Transverse colon (tissue), 4 donors: ENCODE measurements around the gene SCNM1. TPM values are rescaled to one million over a fixed set of nuclear protein-coding genes. Genes with fewer than 3 reads are reported as not detected.

Source experiments
- DNase-seq: peaks from one replicate; pipeline ENCODE4 v3.0.0-alpha.2; 2019
- H3K27ac ChIP-seq, 4 donors: fragments of 200-600 bp; sonication (generic); 2 replicates each; pipeline ENCODE4 v1.5.1; 2016 to 2018; ENCODE audit warnings: inconsistent platforms in 4 of 4
- H3K27me3 ChIP-seq: fragments of 200-600 bp; sonication (generic); 2 replicates; pipeline ENCODE4 v1.5.1; 2017; ENCODE audit warnings: inconsistent platforms
- H3K36me3 ChIP-seq, 4 donors: fragments of 200-600 bp; sonication (generic); 2 replicates each; pipeline ENCODE4 v1.5.1; 2017 to 2019; ENCODE audit warnings: inconsistent platforms in 4 of 4
- H3K4me1 ChIP-seq, 4 donors: fragments of 200-600 bp; sonication (generic); 2 replicates each; pipeline ENCODE4 v1.5.1; 2017 to 2020; ENCODE audit warnings: inconsistent platforms in 4 of 4
- H3K4me3 ChIP-seq, 4 donors: fragments of 200-600 bp; sonication (generic); 1 replicate in 1 of 4; 2 replicates in 3 of 4; pipeline versions ENCODE4 v1.5.1 to v1.6.1; 2017 to 2019; ENCODE audit warnings: inconsistent platforms in 4 of 4
- H3K9me3 ChIP-seq, 2 donors: fragments of 200-600 bp; sonication (generic); 2 replicates each; pipeline ENCODE4 v1.5.1; 2017 to 2019; ENCODE audit warnings: inconsistent platforms in 2 of 2
- EP300 ChIP-seq: sonication (generic); formaldehyde crosslinking; IDR thresholded peaks from one replicate; pipeline ENCODE4 v1.6.1; 2017; ENCODE audit warnings: antibody characterized with exemption, low read depth
- POLR2A ChIP-seq: fragments of 450-650 bp; IDR thresholded peaks from one replicate; pipeline ENCODE4 v1.6.1; 2016; ENCODE audit warnings: antibody characterized with exemption, mild to moderate bottlenecking, moderate library complexity
- POLR2AphosphoS5 ChIP-seq, 3 donors: sonication (generic); formaldehyde crosslinking; IDR thresholded peaks; one replicate each; pipeline ENCODE4 v1.6.1; 2016; ENCODE audit warnings: antibody characterized with exemption in 3 of 3
- WGBS, 2 donors: methylation state at CpG; one replicate each; pipeline ENCODE4 v1.1.5; 2018; ENCODE audit warnings: low coverage in 1 of 2; 5-methylcytosine and 5-hydroxymethylcytosine counted together
- in situ Hi-C, 4 donors: fragments of 200-750 bp; cut with MboI; loops; one replicate each; pipeline versions ENCODE4 v1.15.0 to v1.15.1; 2017; ENCODE audit warnings: low sequenced_read_pairs in 3 of 4, low pct_ligation_motif_present in 1 of 4, low pct_unique_long_range_greater_than_20kb in 1 of 4
- intact Hi-C: fragments of 100-400 bp; cut with DNase I; formaldehyde crosslinking; loops from one replicate; pipeline ENCODE4 v1.15.1; 2023; ENCODE audit warnings: low total_unique reads
- total RNA-seq, 4 donors: library from RNA; depleted of rRNA; stranded (reverse); fragments of >200 nt; gene quantifications; one replicate each; pipeline ENCODE4 v1.1.0, GENCODE V29; 2016
- TF ChIP-seq, protein P1 (sequence below), 5 experiments: fragments of 200-600 bp in 3 of 5; fragments of 450-650 bp in 2 of 5; sonication (generic) in 3 of 5; IDR thresholded peaks; 1 replicate in 2 of 5; 2 replicates in 3 of 5; pipeline ENCODE4 v1.5.1; 2016 to 2017; ENCODE audit warnings: antibody characterized with exemption in 5 of 5, inconsistent platforms in 3 of 5, mild to moderate bottlenecking in 2 of 5, moderate library complexity in 1 of 5

Gene SCNM1
- total RNA-seq, 4 donors from 2014 or later = 9.0 to 35.4 (median 25.1) TPM

DNA sequence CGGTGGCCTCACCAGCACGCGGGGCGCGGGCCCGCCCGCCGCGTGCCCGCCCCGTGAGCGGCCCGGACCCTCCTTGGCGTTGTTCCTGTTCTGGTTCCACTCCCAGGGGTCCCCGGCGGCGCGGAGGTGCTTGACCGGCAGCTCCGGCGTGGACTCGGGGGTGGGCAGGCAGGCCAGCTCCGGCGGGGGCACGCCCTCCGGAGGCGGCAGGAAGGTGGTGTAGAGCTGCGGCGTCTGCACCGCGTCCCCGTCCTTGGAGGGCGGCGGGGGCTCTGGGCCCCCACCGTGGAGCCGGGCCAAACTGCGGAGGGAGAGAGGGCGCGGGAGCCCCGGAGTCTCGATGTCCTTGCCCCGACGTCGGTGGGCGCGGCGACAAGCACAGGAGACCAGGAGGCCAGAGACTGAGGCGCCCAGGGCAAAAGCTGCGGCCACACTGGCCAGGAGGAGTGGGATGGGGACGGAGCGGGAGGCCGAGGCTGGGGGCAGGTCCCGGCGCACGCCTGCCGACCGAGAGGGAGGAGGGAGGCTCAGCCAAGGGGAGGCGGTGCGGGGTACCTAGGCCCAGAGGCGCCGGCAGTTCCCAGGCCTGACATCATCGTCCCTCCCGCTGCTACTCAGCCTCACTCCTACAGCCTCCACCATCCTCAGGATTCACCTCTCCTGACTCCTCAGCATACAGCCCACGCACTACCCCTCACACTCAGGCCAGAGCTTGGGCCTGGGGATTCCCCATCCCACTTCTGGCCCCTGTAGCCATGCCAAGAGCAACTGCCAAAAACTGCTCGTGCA, 32.7 kb upstream of the SCNM1 start:
- intact Hi-C loops = no loop called here
- no peaks in the 10 kb centered on the region for H3K36me3 ChIP-seq
- H3K4me1 ChIP-seq = peaks cover 0 to 22% (median 15%) of the 10 kb centered on the region in 4 donors
- in situ Hi-C loops = no loop called here
- H3K27me3 ChIP-seq = peaks cover 27% of the 10 kb centered on the region
- H3K4me3 ChIP-seq = peak overlapping the region in 3 of 4 donors; percentile 19 to 54 (median 29)
- no peak for TF ChIP-seq POLR2AphosphoS5 (IDR thresholded peaks at IDR 0.05)
- no peak for TF ChIP-seq EP300
- no peak for TF ChIP-seq POLR2A
- TF ChIP-seq, protein P1, sequence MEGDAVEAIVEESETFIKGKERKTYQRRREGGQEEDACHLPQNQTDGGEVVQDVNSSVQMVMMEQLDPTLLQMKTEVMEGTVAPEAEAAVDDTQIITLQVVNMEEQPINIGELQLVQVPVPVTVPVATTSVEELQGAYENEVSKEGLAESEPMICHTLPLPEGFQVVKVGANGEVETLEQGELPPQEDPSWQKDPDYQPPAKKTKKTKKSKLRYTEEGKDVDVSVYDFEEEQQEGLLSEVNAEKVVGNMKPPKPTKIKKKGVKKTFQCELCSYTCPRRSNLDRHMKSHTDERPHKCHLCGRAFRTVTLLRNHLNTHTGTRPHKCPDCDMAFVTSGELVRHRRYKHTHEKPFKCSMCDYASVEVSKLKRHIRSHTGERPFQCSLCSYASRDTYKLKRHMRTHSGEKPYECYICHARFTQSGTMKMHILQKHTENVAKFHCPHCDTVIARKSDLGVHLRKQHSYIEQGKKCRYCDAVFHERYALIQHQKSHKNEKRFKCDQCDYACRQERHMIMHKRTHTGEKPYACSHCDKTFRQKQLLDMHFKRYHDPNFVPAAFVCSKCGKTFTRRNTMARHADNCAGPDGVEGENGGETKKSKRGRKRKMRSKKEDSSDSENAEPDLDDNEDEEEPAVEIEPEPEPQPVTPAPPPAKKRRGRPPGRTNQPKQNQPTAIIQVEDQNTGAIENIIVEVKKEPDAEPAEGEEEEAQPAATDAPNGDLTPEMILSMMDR (IDR thresholded peaks at IDR 0.05) = no peak
- no peak for DNase-seq
- WGBS, 2 donors = 70% methylated on average over 59 of the region's 65 CpGs; no CpG with 5 or more reads in 1 of the 2 donors
- no peaks in the 10 kb centered on the region for H3K9me3 ChIP-seq
- no peak overlapping the region for H3K27ac ChIP-seq

DNA sequence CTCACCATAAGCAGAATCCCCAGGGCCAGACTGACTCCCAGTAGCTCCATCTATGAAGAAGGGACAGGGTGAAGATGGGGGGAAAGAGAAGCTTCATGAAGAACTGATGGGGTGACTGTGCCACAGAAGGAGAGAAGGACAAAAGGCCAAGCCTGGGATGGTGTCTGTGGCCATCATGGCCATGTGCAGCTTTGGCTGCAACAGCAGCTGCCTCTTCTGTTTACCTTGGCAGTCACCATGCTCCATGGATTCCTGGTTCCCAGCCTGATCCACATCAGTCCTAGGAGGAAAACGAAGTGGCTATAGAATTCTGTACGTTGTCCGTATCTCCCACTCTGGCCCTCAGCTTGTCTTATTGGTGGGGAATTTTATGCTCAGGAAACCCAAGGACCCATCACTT, 31.5 kb upstream of the SCNM1 start:
- WGBS, 2 donors = 86% methylated on average over 3 of the region's 3 CpGs; no CpG with 5 or more reads in 1 of the 2 donors
- peaks cover 0 to 22% (median 15%) of the 10 kb centered on the region in 4 donors for H3K4me1 ChIP-seq
- H3K4me3 ChIP-seq = no peak overlapping the region
- no peak overlapping the region for H3K27ac ChIP-seq
- H3K36me3 ChIP-seq = no peaks in the 10 kb centered on the region
- intact Hi-C loops (no loop called here), in situ Hi-C loops (no loop called here)
- H3K27me3 ChIP-seq = peaks cover 27% of the 10 kb centered on the region
- TF ChIP-seq POLR2A (no peak), POLR2AphosphoS5 (IDR thresholded peaks at IDR 0.05) (no peak), EP300 (no peak)
- DNase-seq = no peak
- no peaks in the 10 kb centered on the region for H3K9me3 ChIP-seq

DNA sequence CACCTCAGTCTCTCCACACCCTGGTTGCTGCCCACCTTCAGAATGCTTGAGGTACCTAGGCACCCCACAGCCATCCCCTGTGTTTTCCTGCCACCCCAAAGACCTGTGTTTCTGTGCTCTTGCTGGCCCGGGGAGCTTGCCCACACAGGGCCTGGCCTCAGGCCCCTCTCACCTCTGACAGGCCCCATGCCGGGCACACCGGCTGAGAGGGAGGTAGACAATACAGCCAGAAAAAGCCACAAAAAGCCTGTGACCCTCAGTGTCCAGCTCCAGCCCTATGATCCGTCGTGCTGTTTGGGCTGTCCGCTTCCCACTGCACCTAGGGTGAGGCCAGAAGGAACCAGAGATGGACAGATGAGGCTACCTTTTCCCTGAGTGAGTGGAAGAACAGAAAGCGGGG, 31.0 kb upstream of the SCNM1 start:
- in situ Hi-C loops = no loop called here

DNA sequence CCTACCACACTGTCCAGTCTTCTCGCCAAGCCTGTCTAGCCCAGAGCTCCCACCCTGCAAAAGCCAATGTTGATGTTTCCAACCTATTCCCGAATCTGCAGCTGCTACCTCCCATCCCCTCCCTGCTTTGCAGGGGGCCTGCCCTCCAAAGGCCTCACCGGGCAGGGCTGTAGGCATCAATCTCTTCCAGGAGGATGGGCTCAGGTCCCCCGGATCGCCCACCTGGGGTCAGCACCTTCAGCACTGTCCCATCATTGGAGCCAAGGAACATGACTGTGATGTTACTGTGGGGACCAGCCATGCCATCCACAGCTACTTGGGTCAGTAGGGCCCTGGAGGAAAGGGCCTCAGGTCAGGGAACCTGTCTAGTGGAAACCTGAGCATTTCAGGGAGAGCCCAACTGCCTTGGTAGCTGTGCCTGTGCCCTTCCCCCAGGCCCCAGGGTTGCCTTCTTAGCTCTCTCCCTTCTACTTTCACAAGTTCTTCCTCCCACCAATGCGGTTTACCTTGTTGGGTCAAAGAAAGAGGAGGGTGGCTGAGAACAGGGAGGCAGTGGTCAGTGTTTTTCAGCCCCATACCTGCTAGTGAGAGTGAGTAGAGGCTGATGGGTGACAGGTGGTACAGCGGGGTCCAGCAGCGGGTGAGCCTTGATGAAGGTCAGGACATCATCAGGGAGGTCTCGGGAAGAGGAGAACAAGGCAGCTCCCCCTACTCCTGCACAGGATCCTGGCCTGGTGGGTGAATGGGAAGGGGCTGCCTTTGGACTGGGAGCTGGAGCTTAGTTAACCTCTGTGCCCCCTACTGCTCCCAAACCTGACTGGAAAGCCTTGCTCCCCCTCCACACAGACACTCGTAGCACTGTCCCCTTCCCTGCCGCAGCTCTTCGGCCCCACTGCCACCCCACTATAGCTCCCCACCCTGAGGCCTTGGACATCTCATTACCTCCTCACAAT, 30.2 kb upstream of the SCNM1 start:
- no peaks in the 10 kb centered on the region for H3K36me3 ChIP-seq
- TF ChIP-seq, protein P1 (IDR thresholded peaks at IDR 0.05) = no peak
- no peak for TF ChIP-seq EP300
- TF ChIP-seq POLR2AphosphoS5 (IDR thresholded peaks at IDR 0.05) = no peak
- TF ChIP-seq POLR2A = no peak
- no peak overlapping the region for H3K4me3 ChIP-seq
- intact Hi-C loops (no loop called here), in situ Hi-C loops (no loop called here)
- H3K4me1 ChIP-seq = peaks cover 0 to 22% (median 14%) of the 10 kb centered on the region in 4 donors
- H3K27ac ChIP-seq = no peak overlapping the region
- 88% methylated on average over 12 of the region's 12 CpGs; no CpG with 5 or more reads in 1 of the 2 donors for whole genome bisulfite sequencing, 2 donors
- DNase-seq = no peak
- H3K9me3 ChIP-seq = no peaks in the 10 kb centered on the region
- H3K27me3 ChIP-seq = peaks cover 26% of the 10 kb centered on the region

More for the DNA sequence above, 31.0 kb upstream of the SCNM1 start:
- TF ChIP-seq POLR2A = no peak
- TF ChIP-seq, protein P1 (IDR thresholded peaks at IDR 0.05) = no peak
- TF ChIP-seq EP300 = no peak
- TF ChIP-seq POLR2AphosphoS5 (IDR thresholded peaks at IDR 0.05) = no peak
- Histone ChIP-seq H3K9me3 (no peaks in the 10 kb centered on the region), H3K27ac (no peak overlapping the region), H3K27me3 (peaks cover 27% of the 10 kb centered on the region), H3K4me1 (peaks cover 0 to 22% (median 15%) of the 10 kb centered on the region in 4 donors), H3K36me3 (no peaks in the 10 kb centered on the region), H3K4me3 (no peak overlapping the region)
- DNase-seq = no peak
- intact Hi-C loops = no loop called here
- 97% methylated on average over 7 of the region's 7 CpGs; no CpG with 5 or more reads in 1 of the 2 donors for WGBS, 2 donors
